HT1080 (cell line): ENCODE results near the gene SOX2. TPM values are rescaled to one million over a fixed set of nuclear protein-coding genes. Genes with fewer than 3 reads are reported as not detected.

Experiments
- DNase-seq: peaks from one replicate; pipeline ENCODE4 v3.0.0-alpha.2; 2015; ENCODE audit warnings: low read depth
- polyA plus RNA-seq, 2 experiments: library from polyadenylated mRNA; depleted of rRNA; stranded (reverse); fragments of >200 nt; gene quantifications; 2 replicates each; pipeline ENCODE4 v1.2.3, GENCODE V29; 2015
- total RNA-seq: library from RNA; depleted of rRNA; stranded (reverse); fragments of >200 nt; shearing (Covaris generic); gene quantifications from 2 replicates; pipeline ENCODE4 v1.2.3, GENCODE V29; 2014; rRNA removed

Gene SOX2
- total RNA-seq = not detected in 2 replicates
- polyA plus RNA-seq (2015; cell fraction: cytosol; rRNA removed) = not detected in 2 replicates
- 0.14 TPM in 1 of 2 replicates, not detected in the other for polyA plus RNA-seq (2015; cell fraction: nucleus; rRNA removed)

DNA sequence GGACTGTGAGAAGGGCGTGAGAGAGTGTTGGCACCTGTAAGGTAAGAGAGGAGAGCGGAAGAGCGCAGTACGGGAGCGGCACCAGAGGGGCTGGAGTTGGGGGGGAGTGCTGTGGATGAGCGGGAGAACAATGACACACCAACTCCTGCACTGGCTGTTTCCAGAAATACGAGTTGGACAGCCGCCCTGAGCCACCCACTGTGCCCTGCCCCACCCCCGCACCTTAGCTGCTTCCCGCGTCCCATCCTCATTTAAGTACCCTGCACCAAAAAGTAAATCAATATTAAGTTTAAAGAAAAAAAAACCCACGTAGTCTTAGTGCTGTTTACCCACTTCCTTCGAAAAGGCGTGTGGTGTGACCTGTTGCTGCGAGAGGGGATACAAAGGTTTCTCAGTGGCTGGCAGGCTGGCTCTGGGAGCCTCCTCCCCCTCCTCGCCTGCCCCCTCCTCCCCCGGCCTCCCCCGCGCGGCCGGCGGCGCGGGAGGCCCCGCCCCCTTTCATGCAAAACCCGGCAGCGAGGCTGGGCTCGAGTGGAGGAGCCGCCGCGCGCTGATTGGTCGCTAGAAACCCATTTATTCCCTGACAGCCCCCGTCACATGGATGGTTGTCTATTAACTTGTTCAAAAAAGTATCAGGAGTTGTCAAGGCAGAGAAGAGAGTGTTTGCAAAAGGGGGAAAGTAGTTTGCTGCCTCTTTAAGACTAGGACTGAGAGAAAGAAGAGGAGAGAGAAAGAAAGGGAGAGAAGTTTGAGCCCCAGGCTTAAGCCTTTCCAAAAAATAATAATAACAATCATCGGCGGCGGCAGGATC is at the start of gene SOX2:
SOX2 (plus strand) TSS at position 601 of the 811 bp plus-strand sequence. CDS start 436 bp downstream, outside the sequence.
- no peak for DNase-seq

DNA sequence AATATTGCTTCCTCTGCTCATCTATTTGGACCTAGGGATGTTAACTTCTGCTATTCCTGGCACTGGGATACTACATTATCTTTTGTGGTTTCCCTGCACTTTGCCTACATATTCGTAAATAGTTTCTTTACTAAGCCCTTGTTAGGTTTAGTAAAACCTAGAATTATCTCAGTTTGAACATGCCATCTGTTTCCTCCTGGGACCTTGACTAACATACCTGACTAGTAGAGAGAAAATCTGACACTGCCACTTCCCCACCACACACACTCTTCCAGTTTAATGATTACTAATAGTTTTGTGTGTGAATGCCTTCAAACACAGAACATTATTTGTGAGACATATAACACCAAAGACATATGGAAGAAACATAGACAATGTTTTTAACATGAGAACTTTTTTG is 28.2 kb upstream of the SOX2 start:
- no peak for DNase-seq

DNA sequence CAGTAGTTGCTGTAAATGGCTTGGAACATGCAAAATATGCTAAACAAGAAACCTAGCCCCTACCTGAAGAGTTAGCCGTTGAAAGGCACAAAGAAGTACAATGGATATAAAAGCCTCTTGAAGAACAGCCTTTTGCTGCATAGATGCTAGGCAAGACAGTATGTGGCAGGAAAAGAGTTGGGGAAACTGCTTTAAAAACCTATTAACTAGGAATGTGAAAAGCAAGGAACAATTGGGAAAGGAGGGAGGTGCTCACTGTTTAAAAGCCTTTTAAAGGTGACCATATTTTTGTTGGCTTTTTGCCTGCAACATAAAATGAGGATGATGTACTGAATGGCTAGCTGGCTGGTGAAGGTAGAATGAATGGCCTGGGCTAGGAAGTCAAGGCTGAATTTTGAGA is 24.5 kb upstream of the SOX2 start:
- no peak for DNase-seq

DNA sequence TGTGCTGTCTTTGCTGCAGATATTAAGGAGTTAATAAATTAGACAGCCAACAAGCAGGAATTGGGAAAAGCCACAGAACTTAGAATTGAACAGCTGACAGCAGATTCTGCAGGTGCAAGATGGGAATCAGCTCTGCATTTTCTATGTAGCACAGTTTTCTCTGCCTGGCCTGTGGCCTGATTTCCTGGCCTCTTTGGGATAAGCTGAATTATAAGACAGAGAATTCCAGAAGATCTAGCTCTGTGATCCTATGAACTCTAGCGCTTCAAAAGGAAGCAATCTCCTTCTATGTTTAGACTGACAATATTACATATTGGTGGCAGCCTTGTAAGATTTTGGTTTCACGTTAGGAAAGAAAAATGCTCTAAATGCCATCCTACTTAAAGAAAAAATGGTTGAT is 24.0 kb upstream of the SOX2 start:
- no peak for DNase-seq

DNA sequence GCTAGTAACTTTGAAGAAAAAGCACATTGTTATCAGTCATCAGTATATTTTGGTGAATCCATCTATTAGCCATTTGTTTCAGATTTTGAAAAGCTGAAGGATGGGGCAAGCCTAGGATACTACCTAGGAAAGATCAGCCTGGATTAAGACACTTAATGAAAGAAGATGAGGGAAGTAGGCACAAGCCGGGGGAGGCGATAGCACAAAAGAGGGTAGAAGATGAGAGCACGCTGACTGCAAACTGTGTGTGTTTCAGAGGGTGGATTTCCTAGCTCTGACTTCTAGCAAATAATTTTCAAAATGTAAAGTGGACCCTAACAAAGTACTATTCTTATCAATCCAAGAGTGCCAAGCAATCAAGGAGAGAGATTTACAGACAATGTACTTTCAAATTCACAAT is 22.2 kb upstream of the SOX2 start:
- DNase-seq = no peak

DNA sequence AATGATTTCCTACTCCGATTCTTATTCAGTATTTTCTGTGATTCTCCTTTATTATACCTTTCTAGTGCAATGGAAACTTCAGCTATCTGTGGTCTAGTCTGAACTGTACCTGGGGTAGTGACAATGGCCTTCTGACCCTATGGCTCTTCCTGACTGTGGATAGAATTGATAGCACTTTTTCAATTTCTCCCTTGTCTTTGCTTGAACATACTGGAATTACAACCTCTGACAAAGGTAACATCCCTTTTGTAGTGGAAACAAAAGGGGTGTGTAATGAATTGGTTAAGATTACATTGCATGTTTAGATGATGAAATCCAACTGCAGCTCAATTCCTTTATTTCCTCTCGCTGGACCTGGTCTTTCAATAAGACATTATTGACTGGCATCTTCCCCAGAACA is 21.0 kb upstream of the SOX2 start:
- no peak for DNase-seq

DNA sequence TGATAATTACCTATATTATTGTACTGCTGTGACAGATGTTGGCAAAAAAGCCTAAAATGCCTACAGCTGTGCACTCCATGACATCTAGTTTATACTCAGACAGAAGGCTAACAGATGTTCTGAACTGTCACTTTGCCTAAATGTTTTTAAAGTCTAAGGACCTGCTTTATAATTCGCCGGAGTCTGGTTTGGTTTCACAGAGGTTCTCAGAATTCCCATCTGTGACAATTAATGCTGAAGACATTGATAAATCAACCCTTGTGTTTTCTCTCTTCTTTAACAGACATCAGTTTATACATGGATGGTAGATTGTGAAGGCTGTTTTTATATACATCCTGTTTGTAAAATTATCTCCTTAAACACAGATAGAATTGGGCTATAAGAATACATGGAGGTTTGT is 19.8 kb upstream of the SOX2 start:
- DNase-seq = no peak

DNA sequence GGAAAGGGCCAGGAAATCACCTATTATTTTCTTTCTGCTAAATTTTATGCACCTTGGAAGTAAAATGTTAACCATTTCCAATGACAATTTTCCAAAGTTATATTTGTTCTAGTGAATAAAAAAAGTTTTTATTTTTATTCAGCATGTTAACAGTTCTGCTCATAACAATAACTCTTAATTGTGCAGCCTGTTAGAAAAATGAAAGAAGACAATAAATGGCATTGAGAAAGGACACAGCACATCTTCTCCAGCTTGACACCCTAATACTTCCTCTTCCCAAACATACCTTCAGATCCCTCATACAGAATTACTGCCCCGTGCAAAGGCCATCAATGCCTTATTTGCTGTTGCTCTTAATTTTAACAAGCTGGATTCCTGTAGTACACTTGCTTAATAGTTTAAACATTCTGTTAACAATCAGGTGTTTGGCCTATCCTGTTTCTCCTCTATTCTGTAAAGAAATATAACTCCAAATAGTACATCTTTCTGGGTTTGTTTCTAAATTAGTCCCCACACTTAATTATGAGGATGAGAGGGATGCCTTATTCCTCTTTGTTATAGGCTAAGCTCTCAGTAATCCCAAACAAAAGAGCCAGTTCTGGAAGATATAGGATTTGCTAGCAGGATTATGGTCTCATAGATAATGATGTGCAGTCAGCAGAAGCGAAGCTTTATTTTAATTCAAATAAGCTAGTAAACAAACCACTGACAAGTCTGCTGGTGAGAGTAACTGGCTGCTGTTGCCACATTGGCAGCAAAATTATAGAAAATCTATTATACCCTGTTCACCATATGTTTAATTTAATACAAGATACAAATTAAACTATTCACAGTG is 19.2 kb upstream of the SOX2 start:
- DNase-seq = no peak

DNA sequence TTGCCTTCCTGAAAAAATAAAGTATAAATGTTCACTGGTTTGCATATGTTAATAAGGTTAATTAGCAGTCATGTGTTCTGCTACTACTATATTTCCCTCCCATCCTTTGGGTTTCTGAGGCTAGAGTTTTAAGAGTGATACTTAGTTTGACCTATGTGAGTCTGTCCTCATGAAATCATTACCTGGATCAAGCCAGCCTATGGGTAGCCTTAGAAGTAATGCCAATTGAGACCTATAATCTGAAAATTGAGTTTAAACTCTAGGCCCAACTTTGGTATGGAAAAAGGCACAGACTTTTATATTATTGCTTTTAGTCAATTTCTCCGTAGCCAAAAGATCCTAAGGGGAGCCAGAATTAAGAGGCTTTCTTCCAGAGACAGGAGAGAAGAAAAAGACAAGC is 18.4 kb upstream of the SOX2 start:
- no peak for DNase-seq

DNA sequence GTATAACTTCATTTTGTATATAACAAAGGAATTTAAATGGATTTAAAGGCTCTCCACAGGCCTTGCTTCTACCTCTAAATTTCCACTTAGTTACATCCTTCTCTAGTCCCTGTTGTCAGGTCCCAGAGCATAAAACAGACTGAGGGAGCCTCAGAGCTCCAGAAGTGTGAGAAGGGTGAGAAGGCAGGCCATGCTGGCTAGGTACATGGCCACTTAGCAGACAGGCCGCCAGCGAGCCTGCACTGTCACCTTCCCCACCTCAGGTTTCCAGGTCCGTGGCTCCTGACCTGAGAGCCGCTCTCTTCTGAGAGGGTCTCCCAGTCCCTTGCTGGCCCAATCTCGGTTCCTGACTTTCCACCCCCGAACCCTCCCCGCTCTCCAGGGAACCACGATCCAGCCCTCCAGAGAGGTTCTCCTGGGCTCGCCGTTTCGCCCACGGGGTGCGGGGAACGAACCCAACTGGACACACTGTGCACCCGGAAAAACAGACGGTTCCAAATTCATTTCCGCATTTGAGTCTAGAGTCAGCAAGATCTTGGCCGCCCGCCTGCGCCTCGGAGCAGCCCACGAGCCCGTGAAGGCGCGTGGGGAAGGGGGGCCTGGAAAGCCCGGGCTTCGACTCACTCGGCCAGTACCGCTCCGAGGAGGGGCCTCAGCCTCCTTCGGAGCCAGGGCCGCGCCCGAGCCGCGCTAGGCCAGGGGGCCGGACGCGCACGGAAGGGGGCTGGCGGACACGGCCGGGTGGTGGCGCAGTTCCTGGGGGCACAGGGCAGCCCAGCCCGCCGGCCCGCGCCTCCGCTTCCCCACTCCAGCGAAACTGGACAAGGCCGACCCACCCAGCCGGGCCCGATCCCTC is 16.7 kb upstream of the SOX2 start:
- no peak for DNase-seq

DNA sequence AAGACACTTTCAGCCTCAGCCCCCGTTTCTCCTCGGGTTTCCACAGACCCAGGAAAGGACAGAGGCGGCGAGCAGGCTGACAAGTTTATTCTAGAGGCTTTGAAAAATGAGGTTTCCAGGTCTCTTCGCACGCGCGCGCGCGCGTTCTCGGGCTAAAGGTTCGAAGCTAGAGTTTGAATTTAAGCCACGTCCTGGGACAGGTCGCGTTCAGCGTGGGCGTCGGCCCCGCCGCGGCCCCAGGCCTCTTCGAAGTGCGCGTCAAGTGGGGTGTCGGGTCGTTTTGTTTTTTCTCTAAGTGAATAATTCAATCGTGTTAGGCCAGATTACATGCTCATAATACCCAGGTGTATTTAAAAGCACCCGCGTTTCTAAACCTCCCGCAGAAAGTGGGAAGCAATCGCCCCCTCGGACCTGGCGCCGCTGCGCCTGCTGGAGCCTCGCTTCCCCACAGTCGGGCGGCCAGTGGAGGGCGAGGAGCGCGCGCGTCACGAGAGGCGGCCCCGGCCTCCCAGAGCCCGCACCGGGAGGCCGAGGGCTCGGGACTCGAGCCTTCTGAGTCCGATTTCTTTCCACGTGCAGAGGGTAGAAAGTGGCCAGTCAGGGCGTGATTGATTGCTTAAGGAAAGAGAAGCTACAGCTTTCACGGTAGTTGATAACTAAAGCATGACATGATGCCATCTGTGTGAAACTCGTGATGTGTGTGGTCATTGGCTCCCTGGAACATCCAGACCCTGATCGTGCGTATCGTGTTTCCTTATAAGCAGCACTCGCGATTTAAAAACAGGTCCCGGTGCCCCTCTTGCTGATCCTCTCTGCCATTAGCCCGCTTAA is 15.8 kb upstream of the SOX2 start:
- no peak for DNase-seq

DNA sequence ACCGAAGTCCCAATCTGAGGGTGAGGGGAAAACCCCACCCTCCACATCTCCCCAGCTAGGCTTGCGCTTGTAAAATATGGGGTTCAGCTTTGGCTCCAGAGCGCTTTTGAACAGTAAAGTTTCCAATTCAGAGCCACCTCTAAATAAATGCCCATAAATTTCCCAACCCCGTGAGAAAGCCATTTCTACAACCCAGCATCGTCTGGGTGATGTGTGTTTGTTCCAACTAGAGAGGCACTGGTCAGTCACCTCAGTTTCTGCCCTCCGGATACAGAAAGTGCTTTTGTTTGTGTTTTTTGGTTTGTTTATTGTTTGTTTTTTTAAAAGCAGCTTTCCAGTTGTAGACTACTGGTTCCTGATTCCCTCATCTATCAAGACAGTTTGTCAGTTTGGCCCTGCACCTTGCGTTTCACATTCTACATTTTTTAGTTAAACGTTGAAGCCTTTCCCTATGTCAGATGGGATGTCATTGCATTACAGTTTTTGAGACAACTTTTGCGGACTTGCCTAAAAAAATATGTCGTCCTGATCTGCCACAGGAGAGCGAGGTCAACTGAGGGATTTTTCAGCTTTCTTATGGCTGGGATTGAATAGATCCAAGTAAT is 15.0 kb upstream of the SOX2 start:
- DNase-seq = no peak

DNA sequence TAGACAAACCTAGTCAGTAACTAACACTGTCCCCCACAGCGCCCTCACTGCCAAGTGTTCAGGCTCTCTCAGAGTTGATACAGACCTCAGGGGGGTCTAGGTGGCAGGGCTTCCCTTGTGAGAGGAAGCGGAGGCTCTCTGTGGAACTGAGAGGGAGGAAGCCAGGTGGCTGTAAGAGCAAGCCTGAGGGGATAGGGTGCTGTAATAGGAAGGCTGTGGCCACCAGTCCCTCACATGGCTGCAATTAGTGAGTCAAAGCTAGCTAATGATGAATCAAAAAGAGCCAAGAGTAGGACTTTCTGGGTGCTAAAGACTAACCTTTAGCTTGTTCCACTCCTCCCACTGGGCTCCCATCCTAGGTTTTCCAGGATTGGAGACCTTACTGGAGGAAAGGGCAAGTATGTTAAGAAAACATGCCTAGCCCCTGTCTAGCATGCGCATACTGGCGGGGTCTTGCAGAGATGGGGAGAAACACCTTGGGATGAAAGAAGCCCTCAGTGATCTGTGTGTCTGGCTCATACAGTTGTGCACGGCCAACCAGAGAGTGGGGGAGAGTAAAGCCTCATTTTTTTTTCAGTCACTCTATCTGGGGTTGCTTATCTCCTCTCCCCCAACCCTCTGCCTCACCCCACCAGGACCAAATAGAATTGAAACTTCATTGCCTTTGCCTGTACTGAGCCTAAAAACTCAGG is 13.3 kb upstream of the SOX2 start:
- DNase-seq = no peak

DNA sequence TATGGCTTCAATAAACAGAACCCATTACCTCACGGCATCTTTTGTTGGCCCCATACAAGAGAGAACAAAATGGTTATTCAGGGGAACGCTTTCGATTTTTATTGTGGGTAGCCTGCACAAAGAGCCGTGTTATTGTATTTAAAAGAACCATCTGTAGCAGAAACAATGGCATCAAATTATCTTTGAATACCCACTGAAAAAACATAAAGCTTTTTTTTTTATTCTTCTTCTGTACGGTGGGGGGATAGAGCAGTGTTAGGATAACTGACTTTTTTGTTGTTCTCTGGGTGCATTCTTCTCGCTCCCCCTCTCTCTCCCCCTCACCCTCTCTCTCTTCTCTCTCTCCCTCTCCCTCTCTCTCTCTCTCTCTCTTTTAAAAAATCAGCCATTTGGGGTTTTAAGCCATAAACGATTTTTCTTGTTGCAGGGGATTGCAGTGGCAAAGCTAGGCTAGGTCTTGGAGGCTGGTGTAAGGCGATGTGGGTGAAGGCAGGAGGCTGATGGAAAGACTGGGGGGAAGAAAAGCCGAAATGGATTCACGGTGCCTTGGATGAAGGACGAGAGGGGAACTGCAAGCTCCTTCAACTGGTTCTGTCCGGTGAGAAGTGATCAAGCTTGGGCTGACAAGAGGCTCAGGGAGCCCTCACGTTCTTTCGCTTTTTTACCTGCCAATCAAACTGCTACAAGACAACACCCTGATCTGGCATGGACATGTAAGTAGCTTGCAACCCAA is 12.4 kb upstream of the SOX2 start:
- no peak for DNase-seq

DNA sequence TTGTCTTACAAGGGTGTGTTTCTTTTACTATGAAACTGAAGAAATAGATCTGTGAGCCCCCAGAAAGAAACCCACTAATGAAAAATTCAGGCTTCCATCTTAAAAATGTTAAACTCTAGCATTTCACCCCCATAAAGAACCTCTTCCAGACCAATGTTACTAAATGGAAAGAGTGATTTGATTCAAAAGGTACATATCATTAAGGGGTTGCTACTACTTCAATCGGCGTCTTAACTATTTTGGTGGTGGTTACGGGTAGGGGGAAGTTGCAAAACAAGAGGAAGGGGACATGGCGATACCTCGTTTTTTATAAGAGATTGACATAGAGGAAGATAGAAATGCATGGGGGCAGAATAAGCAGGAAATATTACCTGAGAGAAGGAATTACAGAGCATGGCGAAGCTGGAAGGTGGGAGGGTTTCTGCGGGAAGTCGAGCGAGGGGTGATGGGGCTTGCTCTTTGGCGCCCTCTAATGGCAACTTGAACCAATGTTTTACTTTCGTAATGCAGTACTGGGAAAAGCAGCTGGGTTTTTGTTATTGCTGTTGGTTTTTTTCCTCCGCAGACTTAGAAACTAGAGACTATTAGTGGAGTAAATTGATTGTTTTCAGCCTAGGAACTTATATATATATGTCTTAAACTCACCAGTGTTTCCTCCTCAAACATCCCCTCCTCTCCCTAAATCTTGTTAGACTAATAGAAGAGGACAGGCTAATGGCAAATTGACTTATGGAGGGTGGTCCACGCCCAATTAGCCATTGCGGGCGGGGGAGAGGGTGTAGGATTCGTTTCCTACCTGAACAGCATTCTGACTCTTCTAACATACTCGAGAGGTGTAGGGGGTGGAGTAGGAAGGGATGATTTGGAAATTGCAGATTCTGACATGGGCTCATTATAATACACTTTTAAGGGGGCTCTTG is 11.3 kb upstream of the SOX2 start:
- DNase-seq = peak; percentile 76

DNA sequence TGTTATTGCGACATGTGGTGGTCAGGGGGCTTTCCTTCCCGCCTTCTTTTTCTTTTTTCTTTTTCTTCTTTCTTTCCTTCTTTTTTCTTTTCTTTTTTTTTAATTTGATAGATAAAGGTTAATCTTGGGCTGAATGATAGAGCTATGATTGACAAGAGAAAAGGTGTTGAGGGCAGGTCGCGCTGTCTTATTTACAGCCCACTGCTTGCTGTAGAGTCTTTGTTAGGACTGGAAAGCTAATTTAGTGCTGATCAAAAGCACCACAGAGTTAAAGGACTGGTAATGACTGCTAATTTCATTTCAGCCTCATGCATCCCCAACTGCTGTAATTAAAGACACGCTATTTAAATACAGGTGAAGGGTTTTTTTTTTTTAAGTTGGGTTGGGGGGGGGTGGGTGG is 10.6 kb upstream of the SOX2 start:
- no peak for DNase-seq

DNA sequence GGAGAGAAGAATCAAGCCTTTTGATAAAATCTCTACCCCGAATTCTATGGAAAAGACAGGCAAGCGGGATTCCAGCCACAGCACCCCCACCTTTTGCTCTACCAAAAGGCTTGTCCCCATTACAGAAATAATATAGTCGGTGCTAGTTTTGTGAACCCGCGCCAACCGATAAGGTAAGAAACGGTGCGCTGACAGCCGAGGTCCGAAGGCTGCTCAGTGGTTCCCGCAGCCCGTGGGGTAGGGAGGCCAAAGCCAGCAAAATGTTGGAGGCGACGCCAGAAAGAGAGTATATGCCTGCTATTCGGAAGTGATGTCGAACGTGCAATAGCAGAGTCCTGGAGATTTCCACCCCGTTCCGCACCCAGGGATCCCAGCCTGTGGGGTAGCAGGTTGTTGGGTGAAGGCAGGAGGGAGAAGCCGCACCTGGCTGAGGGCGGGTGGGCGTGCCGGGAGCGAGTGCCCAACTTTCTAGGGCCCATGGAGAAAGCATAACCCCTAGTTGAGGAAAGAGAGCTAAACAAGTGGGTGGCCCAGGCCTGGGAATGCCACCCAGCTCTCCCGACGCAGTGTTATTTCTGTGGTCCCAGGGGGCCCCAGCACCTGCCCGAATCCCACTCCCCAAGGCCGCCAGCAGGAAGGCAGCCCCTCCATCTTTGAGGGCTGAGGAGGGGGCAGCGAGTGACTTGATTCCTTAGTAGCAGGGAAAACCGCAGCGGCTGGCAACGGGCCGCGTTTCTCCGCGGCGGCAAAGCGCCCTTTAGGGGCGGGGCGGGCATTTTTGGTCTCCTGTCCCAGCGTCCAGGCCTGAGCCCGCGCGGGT is 7.9 kb upstream of the SOX2 start:
- DNase-seq = no peak
